Measurements from ENCODE around the gene MPRIP.

The MPRIP gene

GRCh38 chr17:17025621-17026020, 16.6 kb upstream of the MPRIP start:
- no peak overlapping the region for H3K4me3 ChIP-seq (replicated peaks in 1 of 2; ENCODE audit: low read depth in 2 of 2, low read length in 2 of 2)
- no peak for DNase-seq (ENCODE audit: low read depth in 2 of 2)
- TF ChIP-seq, protein P1, sequence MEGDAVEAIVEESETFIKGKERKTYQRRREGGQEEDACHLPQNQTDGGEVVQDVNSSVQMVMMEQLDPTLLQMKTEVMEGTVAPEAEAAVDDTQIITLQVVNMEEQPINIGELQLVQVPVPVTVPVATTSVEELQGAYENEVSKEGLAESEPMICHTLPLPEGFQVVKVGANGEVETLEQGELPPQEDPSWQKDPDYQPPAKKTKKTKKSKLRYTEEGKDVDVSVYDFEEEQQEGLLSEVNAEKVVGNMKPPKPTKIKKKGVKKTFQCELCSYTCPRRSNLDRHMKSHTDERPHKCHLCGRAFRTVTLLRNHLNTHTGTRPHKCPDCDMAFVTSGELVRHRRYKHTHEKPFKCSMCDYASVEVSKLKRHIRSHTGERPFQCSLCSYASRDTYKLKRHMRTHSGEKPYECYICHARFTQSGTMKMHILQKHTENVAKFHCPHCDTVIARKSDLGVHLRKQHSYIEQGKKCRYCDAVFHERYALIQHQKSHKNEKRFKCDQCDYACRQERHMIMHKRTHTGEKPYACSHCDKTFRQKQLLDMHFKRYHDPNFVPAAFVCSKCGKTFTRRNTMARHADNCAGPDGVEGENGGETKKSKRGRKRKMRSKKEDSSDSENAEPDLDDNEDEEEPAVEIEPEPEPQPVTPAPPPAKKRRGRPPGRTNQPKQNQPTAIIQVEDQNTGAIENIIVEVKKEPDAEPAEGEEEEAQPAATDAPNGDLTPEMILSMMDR (IDR thresholded peaks at IDR 0.05; ENCODE audit: low read depth, low read length) = no peak

DNA sequence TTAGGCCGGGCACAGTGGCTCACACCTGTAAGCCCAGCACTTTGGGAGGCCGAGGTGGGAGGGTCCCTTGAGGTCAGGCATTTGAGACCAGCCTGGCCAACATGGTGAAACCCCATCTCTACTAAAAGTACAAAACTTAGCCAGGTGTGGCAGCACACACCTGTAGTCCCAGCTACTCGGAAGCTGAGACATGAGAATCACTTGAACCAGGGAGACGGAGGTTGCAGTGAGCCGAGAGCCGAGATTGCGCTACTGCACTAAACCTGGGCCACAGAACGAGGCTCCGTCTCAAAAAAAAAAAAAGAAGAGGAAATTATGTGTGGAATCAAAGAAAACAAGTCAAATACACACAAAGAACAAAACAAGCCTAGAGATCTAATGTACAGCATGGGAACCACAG, 16.1 kb upstream of the MPRIP start:
- no peak overlapping the region for H3K4me3 ChIP-seq (replicated peaks in 1 of 2; ENCODE audit: low read depth in 2 of 2, low read length in 2 of 2)
- no peak for DNase-seq (ENCODE audit: low read depth in 2 of 2)
- TF ChIP-seq, protein P1 (IDR thresholded peaks at IDR 0.05; ENCODE audit: low read depth, low read length) = no peak

GRCh38 chr17:17027442-17028058, 14.7 kb upstream of the MPRIP start:
- TF ChIP-seq, protein P1 (IDR thresholded peaks at IDR 0.05; ENCODE audit: low read depth, low read length) = no peak
- DNase-seq (ENCODE audit: low read depth in 2 of 2) = no peak
- H3K4me3 ChIP-seq (replicated peaks in 1 of 2; ENCODE audit: low read depth in 2 of 2, low read length in 2 of 2) = no peak overlapping the region

DNA sequence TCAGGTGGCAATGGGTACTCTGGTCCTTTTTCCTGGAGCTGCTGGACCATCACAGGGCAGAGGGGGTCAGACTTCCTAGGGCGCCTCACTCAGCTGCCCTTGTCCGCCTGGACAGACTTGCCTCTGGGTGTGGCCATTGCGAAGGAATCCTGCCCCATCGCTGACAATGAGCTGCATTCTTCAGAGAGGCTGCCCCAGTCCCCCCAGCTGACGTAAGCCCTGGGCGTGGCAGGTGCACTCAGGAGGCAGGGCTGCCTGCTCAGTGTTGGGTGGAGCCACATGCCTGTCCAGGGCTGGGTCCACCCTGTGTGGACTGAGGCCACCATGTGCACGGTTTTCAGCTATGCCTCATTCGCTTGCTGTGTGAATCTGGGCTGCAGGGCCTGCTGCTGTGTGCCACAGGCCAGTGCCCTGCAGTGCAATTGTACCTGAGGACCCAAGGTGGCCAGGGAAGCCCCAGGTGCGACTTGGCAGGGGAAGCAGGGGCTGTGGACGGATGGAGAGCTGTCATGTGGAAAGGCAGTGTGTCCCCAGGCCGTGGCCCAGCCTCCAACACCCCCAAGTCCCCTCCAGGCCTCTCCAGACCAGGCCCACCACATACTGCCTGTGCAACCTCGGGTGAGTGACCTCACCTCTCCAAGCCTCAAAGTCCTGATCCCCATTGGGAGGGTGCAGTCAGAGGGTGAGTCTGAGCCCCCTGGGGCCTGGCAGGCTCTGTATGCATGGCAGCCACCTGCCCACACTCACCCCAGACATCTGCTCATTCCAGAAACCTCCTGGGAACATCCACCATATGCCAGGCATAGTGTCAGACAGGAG, 14.0 kb upstream of the MPRIP start:
- H3K4me3 ChIP-seq (replicated peaks in 1 of 2; ENCODE audit: low read depth in 2 of 2, low read length in 2 of 2) = no peak overlapping the region
- TF ChIP-seq, protein P1 (IDR thresholded peaks at IDR 0.05; ENCODE audit: low read depth, low read length) = no peak
- DNase-seq (ENCODE audit: low read depth in 2 of 2) = peak; percentile 84 to 90

DNA sequence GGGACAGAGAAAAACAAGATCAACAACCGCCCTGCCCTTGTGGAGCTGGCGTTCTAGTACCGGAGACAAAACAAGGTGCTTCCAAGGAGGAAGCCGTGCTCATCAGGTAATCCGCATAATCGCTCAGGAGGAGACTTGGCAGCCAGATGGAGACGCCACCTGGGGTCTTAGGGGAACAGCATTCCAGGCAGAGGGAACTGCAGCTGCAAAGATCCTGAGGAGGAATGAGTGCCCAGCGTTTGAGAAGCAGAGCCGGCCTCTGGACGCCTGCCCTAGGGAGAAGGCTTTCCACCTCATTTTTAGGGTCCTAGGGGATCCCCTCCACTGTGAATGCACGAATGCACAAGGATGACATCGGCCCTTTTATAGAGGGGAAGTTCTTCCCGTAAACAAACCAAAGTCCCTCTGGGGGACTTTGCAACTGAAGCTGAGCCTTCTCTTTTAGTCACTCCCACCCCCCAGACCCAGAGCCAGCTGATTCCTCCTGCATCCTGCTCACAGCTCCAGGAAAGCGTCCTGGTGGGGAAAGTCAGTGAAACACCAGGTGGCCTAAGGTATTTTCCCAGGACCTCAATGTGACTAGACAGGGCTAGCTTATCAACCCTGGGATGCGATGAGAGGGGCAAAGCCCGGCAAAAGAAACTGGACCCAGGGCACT, 13.2 kb upstream of the MPRIP start:
- H3K4me3 ChIP-seq (replicated peaks in 1 of 2; ENCODE audit: low read depth in 2 of 2, low read length in 2 of 2) = no peak overlapping the region
- TF ChIP-seq, protein P1 (IDR thresholded peaks at IDR 0.05; ENCODE audit: low read depth, low read length) = no peak
- DNase-seq (ENCODE audit: low read depth in 2 of 2) = no peak

DNA sequence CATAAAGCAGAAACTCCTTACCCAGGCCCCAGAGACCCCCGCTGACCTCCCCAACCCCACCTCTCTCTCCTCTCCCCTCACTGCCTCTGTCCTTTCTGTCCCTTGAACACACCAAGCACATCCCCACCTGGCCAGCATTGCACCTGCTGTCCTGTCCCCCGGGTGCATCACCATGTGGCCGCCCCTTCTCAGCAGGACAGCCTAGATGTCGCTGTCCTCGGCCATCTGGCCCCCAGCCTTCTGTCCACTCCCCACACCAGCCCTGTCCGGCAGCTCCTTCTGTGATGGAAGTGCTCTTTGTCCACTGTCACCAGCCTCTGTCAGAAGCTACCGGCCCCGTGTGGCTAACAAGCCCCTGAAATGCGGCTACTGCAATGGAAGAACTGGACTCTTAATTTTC, 12.3 kb upstream of the MPRIP start:
- TF ChIP-seq, protein P1 (IDR thresholded peaks at IDR 0.05; ENCODE audit: low read depth, low read length) = no peak
- DNase-seq (ENCODE audit: low read depth in 2 of 2) = no peak
- H3K4me3 ChIP-seq (replicated peaks in 1 of 2; ENCODE audit: low read depth in 2 of 2, low read length in 2 of 2) = no peak overlapping the region

All from cardiac fibroblast (primary cell).